Left lobe of liver (tissue), 2 donors: ENCODE measurements around the gene ATP6V1C2. TPM values are rescaled to one million over a fixed set of nuclear protein-coding genes. Genes with fewer than 3 reads are reported as not detected.
"Not testable (repeated sequence)": the region's sequence is repeated elsewhere in the genome, so short reads cannot be mapped to it uniquely, and the experiment has no call there.

Experiments
- ATAC-seq: fragments of 200-7000 bp; cut with Tn5 transposase; one replicate; pipeline ENCODE4 v1.9.1; 2020; ENCODE audit warnings: mild to moderate bottlenecking, moderate library complexity
- DNase-seq: peaks from one replicate; pipeline ENCODE4 v3.0.0-alpha.2; 2020; ENCODE audit warnings: low spot score
- total RNA-seq: library from RNA; stranded (reverse); gene quantifications from one replicate; pipeline ENCODE4 v1.2.1, GENCODE V29; 2021
- donor health status: DM: no; HTN: no; CAD: no; lungs with moderate emphysema.
- donor health status: DM: no; HTN: yes; CAD: no.

ATP6V1C2 gene
- total RNA-seq, 1 donor from 2014 or later, result 0.10 TPM

DNA sequence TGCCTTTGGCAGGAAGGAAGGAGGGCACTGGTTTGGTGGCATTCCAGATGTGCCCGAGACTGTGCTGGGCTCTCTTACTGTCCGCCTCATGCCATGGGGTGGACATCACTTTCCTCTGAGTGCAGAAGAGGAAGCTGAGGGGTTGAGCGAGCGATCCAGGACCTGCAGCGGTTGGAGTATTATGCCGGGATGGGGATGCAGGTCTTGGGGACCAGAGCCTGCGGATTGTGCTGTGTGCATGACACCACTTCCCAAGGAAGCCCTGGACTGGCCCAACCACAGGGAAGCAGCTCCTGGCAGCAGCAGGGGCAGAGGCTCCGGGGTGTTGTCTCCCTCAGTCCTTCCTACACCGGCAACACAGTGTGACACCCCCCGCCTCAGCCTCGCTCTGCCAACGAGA lies 44.5 kb downstream of the ATP6V1C2 start:
- DNase-seq, result no peak
- ATAC-seq, result no peak

DNA sequence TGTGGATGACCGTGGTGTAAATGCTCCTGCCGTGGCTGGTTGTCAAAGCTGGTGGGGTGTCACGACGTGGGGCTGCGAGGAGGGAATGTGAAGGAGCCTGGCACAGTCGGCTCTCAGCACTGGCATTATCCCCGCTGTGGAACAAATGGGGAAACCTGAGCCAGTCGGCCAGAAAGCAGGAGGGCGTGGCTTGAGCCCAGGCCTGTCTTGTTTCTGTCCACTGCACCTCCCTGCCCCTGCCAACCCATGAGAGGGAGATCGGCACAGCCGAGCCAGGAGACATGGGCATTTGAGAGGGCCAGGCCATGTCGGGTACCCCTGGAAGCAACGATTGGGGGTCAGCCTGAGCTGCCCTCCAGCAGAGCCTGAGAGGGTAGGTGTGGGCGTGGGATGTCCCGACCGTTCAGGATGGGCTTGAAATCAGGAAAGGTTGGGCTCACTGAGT lies 46.7 kb downstream of the ATP6V1C2 start:
- no peak for ATAC-seq
- no peak for DNase-seq

DNA sequence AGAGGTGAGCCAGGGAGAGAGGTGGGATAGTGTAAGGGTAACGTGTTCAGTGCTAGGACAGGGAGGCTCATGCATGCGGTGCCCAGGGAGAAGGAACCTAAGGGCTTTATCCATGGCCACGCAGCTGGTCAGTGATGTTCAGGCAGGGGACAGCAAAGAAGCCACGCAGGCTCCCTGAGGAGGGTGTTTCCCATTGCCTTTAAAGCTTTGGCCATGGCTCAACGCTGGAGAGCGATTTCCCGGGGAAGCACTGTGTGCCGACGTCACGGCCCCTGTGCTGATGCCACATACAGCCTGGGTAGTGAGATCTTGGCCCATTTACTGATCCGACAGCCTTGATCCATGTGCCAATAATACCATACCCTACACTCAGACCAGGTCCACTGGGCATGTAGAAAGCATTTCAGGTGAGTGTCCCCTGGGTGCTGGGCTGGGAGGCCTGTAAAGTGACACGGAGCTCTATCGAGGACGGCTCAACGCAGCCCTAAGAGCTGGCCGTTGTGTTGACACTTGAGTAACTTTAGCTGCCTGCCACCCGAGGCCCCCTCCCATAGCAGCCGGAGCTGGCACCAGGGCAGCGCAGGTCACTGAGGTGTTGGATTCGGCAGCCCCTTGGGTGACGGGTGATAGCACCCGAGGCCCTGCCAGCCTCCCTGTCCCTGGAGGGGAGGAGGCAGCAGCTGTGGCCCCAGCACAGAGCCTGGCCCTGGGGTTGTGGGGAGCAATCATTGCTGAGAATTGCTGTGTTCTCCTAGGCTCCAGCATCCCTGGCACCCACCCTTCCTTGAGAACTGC lies 49.7 kb downstream of the ATP6V1C2 start:
- no peak for ATAC-seq

DNA sequence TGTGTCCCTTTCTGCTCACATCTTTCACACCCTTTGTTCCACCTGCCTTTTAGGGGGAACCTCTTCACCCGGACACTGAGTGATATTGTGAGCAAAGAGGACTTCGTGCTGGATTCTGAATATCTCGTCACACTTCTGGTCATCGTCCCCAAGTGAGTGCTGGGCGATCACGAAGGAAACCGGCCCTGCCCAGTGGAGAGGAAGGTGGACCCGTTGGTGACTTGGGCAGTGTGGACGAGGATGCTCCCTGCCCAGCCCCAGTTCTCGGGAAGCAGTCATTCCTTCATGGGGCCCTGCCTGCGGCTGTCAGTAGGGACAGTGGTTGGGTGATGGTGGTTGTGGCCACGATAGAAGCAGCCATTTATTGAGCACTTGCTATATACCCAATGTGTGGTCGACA lies 50.4 kb downstream of the ATP6V1C2 start:
- ATAC-seq (no peak), DNase-seq (no peak)

More for the DNA sequence above, 49.7 kb downstream of the ATP6V1C2 start:
- no peak for DNase-seq

DNA sequence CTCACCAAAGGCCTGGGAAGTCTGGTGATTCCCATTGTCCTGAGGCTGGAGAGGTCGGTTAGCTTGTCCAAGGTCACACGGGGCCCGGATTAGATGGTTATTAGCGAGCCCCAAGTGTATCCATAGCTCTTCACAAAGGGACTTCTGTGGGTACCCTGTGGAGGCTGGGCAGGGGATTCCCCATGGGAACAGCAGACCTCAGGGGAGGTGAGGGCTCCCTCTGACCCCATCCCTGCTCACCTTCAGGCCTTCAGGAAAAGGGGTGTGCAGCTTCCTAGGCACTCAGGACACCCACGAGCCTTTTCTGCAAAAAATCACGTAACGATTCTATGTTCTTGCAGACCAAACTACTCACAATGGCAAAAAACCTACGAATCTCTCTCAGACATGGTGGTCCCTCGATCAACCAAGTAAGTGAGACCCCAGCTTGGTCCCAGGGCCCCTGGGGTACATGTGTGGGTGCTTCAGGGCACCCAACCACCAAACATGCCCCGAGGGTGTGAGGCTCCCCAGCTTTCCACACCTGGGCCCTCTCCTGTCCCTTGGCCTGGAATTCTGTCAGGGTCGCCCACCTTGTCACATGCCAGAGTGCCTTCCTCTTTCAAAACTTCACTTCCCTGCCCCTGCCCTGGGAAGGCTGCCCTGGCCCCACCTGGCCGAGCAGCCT lies 50.9 kb downstream of the ATP6V1C2 start:
- DNase-seq, result no peak

DNA sequence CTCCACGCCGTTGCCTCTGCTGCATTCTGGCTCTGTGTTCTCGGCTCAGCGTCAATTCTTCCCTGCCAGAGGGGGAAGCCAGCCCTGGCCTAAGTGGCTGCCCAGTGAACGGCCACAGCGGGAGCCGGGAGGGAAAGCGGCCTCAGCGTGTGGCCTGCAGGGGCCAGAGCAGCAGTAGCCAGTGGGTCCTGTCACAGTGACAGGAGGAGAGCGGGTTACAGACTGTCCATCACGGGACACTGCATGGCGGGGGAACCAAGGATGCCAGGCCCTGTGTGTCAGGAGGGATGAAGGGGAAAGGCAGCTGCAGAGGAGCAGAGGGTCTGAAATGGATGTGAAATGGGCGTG lies 51.4 kb downstream of the ATP6V1C2 start:
- no peak for DNase-seq
- ATAC-seq, result no peak

More for the DNA sequence above, 50.9 kb downstream of the ATP6V1C2 start:
- ATAC-seq, result no peak

DNA sequence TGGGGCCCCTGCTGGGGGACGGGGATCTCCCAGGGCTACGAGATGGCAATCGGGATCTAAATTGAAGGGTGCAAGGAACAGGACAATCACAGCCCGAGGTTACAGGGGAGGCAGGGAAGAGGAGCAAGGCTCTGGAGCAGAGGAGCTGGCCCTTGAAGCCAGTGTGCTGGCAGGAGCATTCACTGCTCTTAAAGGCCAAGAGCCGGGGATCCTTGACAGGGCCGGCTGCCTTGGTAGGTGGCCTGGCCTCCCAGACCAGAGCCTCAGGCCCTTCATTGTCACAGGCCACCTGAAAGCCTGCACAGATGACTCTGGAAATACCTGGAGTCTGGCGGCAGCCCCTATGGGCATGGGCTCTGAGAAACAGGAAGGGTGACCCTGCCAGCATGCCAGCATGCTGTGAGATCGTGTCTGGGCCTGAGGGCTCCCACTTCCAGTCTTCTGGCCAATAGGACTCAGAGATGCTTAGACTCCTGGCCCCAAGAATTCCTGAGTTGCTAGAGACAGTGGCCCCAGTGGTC lies 52.5 kb downstream of the ATP6V1C2 start:
- no peak for ATAC-seq
- no peak for DNase-seq

DNA sequence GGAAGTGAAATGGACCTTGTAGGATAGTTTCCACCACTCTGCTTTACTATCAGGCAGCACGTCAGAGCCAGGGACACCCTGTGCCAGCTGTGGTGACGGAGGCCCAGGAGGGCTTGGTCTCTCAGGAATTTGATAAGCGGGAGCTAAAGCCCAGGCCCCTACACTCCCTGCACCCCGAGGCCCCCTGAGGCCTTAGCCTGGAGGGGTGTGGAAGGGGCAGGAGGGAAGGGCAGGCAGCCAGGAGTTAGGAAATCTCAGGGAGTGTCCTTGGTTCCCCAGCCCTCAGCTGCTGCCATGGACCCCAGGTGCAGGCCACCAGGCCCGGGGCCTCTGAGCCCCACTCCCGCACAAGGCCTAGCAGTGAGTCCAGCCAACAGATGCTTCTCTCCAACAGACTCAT lies 53.0 kb downstream of the ATP6V1C2 start:
- no peak for DNase-seq

DNA sequence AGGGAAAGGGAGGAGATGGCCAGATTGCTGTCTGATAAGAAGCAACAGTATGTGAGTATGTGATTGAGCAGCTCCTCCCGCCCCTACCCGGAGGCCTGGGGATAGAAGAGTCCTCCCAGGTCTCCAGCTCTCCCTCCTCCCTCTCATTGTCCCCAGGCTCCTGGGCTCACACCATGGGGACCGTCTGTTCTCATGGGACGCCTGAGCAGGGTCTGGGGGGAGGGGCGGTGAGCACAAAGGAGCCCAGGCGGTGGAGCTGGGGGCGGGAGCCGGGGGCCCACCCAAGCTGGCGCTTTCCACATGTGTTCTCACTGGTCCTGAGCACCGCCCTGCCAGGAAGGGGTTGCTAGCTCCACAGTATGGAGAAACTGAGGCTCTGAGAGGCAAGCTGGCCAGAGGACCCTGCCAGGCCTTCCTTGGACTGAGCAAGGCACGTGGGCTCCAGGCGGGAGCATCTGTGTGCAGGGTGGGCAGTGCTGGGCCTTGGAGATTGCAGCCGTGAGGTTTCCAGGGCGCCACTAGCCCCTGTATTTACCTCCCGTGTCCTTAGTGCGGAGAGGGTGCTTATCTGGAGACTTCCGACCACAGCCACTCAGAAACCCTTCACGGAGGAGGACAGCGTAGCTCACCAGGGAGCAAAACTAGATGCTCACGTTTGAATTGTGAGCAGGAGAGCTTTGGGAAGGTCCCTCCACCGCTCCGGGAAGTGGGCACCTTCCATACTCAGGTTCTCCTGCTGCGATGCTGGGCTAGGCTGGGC lies 53.8 kb downstream of the ATP6V1C2 start:
- ATAC-seq (no peak), DNase-seq (no peak)

More for the DNA sequence above, 53.0 kb downstream of the ATP6V1C2 start:
- no peak for ATAC-seq

DNA sequence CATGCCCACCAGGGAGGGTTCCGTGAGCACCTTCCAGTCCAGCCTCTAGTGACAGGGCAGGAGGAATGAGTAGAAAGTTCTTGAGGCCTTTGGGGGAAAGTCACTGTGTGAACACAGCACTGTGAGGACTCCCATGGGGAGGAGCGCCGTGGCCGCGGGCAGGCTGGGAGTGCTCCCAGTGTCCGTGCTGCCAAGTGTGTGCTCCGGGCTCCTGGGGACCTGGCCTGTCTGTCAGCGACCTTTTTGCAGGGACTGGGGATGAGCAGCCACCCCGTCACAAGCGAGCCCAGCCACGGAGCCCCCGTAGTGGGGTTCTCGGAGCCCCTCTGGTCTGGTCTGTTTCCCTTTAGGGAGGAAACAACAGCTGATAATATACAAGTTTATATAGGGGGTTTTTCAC lies 54.4 kb downstream of the ATP6V1C2 start:
- no peak for DNase-seq
- ATAC-seq, result no peak

DNA sequence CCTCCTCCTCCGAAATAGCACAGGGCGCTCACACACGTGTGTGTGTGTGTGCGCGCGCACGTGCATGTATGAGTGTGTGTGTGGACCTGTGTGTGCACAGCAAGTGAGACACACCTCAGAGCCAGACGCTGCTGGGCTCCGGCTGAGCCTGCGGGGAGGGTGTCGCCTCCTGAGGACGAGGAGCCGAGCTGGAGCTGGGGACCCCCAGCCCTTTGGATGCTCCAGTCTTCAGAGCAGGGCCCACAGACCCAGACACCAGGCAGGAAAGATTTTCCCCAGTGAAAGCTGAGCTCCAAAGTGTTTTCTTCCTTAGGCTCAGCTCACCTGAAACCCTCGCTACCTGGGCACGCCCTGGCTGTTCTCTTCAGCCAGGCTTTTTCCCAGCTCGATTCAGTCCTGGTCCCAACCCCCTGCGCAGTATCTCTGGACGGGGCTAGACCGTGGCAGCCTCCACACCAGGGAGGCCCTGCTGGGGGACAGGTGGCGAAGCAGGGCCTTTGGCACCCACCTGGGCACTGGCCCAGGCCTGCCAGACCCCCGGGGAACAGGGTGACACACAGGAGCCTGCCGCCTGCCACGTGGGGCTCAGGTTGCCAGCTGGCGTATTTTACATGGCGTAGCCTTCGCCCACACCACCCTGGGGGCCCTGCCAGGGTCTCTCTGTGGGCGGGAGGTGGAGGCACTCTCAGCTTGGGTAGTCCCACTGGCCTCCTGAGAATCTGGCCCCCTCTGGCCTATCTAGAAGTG lies 55.0 kb downstream of the ATP6V1C2 start:
- no peak for DNase-seq
- no peak for ATAC-seq

DNA sequence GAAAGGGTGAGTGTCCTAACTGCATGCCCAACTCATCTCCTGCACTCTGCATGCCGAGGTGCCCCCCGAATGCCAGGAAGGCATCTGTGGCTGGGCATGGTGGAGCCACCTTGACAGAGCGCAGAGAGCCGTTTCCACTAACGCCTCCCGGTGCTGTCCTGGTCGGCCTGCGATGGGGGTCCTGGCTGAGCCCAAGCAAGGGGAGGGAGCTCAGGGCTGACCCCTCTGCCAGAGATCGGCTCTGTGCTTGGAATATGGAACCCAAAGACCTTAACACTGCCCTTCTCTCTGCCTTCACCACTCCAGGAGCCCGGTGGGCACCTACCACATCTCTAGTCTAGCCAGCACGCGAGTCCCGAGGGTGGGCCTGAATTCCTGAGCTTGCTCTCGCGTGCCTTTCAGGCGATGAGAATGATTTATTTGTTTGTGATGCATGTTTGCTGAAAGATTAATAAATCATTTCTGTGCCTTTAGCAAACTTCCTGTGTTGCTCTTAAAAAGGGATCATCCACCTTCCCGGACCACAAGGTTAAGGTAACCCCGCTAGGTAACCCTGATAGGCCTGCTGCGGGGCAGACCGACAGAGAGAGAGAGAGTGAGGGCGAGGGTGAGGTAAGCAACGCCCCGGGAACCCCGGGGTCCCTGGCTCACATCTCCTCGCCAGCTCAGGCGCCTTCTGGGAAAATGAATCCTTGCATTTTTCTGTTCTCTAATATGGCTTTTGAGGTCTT lies 55.8 kb downstream of the ATP6V1C2 start:
- no peak for DNase-seq

DNA sequence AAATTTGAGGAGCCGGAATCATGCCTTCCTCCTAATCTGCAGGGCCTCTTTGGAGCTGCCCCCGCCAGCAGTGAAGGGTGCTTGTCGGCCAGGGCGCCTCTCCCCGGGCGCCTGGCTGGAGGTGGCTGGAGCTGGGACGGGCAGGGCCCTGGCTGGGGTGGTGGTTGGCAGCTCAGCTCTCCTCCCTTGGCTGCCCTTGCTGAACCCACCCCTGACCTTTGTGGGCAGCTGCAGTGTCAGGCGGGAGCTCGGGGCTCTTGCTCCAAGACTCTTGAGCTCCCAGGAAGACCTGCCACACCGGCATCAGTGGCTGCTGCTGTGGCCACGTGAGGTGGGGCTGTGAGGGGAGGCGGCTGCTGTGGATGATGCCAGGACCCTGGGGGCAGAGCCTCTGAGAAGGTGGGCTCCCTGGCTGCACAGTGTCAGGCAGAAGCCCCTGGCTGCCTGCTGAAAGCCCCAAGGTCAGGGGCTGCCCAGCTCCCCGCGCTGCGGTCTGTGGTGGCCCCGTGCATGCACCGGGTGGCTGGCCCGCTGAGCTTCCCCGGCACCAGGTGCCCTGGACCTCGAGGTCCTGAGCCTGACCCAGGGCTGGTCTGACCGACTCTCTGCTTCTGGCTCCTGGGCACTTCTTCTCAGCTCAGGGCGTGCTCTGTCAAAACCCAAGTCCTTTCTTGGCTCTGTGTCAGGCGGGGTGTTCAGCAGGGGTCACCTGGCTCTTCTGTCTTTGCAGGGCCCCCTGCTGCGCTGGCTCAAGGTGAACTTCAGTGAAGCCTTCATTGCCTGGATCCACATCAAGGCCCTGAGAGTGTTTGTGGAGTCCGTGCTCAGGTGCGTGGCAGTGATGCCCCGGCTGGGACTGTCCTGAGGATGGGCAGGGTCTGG lies 56.7 kb downstream of the ATP6V1C2 start:
- DNase-seq, result no peak

More for the DNA sequence above, 55.8 kb downstream of the ATP6V1C2 start:
- ATAC-seq, result no peak

DNA sequence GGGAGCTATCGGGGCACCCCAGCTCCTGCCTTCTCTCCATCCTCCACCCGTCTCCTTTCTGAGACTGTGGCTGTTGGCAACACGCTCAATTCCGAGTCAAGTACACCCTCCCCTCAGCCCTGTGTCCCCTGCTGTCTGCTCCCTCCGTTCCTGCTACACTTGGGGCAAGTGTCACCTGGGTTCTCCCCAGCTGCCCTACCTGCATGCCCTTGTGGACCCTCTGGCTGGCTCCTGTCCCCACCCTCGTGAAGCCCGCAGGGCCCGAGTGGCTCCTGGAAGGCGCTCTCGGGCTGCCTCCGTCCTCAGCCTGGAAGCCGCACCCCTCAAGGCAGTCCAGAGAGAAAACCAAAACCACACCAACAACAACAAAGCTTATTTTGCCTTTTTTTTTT lies 57.3 kb downstream of the ATP6V1C2 start:
- DNase-seq, result peak; percentile 34

More for the DNA sequence above, 56.7 kb downstream of the ATP6V1C2 start:
- peak; percentile 57 for ATAC-seq

DNA sequence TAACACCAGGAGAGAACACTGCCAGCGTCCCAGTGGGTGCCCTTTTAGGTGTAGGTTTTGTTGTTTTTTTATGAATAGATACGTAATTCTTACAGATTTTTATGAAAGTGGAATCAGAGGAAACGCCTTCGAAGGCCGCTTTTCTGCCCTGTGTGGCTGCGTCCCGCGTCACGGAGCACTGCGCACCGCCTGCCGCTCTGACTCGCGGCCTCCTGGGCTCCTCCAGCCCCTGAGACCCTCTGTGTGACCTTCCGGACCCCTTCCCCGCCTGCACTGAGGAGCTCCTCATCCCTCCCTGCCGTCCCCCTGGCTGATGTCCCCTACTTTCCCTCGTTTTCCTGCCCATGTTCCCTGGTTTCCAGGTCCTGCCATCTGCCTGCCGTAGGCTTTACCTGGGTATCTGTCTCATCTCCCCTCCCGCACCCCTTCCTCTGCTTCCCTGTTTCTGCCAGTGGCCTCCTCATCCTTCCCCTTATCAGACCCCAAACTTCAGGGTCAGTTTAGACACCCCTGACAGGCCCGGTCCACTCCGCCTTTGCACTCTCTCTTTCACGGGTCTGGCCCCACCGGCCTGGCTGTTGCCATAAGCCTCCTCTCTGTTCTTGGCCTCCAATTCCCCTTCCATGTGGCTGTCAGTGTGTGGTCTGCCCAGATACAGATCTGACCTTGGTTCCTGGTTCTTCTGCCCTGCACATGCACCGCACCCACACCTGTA lies 58.5 kb downstream of the ATP6V1C2 start:
- ATAC-seq (no peak), DNase-seq (peak; percentile 37)

More for the DNA sequence above, 57.3 kb downstream of the ATP6V1C2 start:
- ATAC-seq, result no peak

DNA sequence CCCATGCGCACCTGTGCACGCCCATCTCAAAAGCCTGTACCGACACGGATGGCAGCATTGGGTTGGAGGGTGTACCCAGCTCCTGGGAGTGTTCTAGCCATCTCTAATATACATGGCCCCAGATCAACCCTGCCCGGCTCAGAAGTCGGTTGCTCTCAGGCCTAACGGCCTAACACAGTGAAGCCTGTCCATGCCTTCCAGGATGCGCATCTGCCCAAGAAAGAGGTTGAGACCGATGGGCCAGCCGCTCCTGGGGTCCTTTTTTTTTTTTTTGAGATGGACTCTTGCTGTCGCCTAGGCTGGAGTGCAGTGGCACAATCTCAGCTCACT lies 59.0 kb downstream of the ATP6V1C2 start:
- no peak for ATAC-seq
- no peak for DNase-seq

DNA sequence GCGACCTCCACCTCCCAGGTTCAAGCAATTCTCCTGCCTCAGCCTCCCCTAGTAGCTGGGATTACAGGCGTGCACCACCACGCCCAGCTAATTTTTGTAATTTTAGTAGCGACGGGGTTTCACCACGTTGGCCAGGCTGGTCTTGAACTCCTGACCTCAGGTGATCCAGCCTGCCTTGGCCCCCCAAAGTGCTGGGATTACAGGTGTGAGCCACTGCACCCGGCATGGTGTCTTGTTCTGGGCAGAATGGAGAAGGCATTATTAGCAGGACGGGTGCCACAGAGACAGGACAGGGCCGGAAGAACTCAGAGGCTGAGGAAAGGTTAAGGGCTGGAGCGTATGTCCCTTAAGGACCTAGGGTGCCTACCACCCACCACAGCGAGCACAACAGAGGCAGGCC lies 59.4 kb downstream of the ATP6V1C2 start:
- DNase-seq, ATAC-seq: not testable (repeated sequence)

DNA sequence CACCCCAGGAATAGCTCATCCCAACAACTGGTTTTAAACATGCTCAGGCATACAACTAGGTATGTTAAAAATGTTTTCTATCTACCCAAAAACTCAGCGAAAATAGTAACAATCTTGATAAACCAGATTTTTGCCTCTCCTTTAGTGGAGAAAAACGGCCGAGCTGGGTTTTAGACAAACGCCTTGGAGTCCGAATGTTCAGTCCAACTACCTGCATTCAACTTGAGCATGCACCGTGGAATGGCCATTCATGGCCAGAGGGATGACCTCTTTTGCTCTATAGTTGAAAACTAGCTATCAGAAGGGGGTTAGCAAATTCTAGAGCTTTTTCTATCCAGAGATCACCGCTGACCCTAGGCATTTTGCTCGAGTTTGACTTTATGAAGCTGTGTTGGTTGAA lies 60.3 kb downstream of the ATP6V1C2 start:
- no peak for DNase-seq
- no peak for ATAC-seq
